GM13977 (cell line): ENCODE measurements around the gene ZNF654.

Experiments
- DNase-seq: peaks from one replicate; pipeline ENCODE4 v3.0.0; 2012; ENCODE audit warnings: low spot score
- in situ Hi-C: fragments of 300-500 bp; cut with MboI; formaldehyde crosslinking; loops from one replicate; pipeline ENCODE4 v1.12.0; 2022; ENCODE audit warnings: low sequenced_read_pairs, low pct_unique_long_range_greater_than_20kb, mixed read lengths, inconsistent platforms; ENCODE audit not compliant: unreplicated experiment
- TF ChIP-seq, protein P1 (sequence below): IDR thresholded peaks from 2 replicates; pipeline ENCODE4 v1.5.1; 2012; ENCODE audit warnings: mild to moderate bottlenecking, control low read depth; ENCODE audit not compliant: insufficient read depth; ENCODE audit errors: extremely low read depth, missing control alignments

ZNF654 gene

DNA sequence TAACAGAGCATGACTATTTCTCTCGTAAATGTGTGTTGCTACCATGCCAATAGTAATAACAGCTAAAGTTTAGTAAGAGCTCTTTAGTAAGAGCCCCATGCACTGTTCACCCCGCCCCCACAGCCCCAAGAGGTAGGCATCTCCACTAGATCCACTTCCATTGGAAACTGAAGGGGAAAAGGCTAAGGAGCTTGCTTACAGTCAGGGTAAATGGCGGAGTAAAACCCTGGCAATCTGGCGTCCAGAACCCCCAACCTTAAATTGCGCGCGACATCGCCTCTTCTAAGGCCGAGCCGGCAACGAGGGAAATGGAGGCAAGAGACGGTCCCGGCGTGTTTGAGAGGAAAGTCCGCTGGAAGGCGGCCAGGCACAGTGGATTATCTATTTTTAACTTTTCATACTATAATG is 90.0 kb downstream of the ZNF654 start:
- peak; percentile 20 for DNase-seq
- in situ Hi-C loops = no loop called here
- TF ChIP-seq, protein P1, sequence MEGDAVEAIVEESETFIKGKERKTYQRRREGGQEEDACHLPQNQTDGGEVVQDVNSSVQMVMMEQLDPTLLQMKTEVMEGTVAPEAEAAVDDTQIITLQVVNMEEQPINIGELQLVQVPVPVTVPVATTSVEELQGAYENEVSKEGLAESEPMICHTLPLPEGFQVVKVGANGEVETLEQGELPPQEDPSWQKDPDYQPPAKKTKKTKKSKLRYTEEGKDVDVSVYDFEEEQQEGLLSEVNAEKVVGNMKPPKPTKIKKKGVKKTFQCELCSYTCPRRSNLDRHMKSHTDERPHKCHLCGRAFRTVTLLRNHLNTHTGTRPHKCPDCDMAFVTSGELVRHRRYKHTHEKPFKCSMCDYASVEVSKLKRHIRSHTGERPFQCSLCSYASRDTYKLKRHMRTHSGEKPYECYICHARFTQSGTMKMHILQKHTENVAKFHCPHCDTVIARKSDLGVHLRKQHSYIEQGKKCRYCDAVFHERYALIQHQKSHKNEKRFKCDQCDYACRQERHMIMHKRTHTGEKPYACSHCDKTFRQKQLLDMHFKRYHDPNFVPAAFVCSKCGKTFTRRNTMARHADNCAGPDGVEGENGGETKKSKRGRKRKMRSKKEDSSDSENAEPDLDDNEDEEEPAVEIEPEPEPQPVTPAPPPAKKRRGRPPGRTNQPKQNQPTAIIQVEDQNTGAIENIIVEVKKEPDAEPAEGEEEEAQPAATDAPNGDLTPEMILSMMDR = no peak

DNA sequence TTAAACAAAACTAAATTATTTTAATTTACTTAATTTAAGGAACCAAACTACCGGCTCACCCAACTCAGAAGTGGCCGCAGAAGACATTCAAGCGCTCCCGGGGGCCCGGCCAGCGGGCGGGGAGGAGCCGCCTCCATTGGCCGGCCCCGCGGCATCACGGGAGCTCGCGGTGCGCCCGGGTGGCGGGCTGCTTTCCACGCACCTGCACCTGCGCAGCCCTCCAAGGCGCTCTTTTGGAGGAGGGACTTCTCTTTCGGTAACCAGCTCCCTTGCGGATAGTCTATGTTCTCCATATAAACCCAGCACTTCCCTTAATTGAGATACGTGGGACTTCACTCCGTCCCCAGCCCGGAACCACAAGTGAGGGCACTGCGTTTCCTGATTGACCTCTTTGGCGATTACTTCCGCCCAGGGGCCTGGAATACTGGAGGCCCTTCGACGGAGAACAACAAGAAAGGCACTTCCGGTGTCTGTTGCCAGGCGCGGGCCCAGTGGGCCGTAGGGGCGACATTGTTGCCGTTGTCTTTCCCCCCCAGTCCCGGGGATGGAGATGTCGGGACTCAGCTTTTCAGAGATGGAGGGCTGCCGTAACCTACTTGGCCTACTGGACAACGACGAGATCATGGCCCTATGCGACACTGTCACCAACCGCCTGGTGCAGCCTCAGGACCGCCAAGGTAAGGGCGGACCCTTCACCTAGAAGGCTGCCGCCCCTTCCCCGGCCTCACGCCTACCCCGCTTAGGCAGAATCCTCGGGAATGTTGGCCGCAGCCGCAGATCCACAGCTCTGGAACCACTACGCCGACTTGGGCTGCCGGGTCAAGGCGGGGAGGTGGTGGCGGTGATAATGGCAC is 90.7 kb downstream of the ZNF654 start, which contains the start of gene C3orf38:
C3orf38 (plus strand) TSS at position 451 of the 854 bp plus-strand sequence; CDS start at position 545, 94 bp downstream.
- in situ Hi-C loops = no loop called here
- TF ChIP-seq, protein P1 = no peak
- peak; percentile 82 for DNase-seq

DNA sequence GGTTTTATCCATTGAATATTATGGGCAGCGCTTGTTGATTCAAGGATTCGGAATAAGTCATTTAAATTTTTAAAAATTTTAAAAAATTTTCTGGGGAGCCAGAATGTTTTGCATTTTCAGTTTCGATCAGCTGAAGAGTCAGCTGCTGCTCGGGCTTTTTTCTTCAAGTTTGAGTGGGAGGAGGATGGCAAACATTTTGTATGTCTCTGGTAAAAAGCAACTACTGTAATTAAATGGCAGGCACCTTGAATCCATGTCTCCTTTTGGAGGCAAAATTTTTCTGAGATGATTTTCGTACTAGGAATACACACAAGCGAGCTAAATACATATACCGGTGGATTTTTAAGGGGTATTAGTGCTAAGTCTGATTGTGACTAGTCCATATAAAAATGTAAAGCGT is 91.3 kb downstream of the ZNF654 start:
- peak; percentile 58 for DNase-seq
- in situ Hi-C loops = no loop called here

DNA sequence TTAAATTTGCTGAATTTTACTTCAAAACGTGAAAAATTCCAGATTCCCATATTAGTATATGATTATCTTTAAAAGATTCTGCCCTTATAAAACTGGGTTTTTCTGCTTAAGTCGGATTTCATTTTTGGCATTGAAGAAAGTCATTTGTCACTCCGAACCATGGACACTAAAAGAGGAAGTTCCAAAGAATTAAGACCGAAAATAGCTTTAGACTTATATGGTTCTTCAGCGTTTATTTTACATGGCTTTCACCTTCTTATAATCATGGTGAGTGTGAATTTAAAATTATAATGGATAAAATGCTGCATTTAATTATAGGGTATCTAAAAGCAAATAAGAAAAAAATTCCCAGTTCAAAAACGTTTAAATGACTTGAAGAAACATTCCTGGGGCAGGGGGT is 91.8 kb downstream of the ZNF654 start:
- in situ Hi-C loops = no loop called here
- DNase-seq = peak; percentile 22

More for the DNA sequence above, 91.3 kb downstream of the ZNF654 start:
- TF ChIP-seq, protein P1 = no peak

DNA sequence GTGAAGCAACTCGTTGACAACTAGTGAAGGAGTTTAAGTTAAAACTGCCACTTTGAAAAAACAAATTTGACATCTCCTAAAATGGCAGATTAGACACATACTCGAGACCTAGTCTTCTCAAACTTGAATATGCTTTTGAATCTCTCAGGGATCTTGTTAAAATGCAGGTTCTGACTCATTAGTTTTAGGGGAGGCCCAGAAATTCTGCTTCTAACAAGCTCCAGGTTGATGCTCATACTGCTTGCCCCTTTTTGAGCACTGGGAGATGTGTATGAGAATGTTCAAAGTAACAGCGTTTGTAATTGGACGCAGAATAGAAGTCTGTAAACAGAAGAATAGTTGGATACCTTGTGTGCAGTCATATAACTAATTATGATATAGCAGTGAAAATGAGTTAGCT is 92.3 kb downstream of the ZNF654 start:
- TF ChIP-seq, protein P1 = no peak
- in situ Hi-C loops = no loop called here
- peak; percentile 20 for DNase-seq

More for the DNA sequence above, 91.8 kb downstream of the ZNF654 start:
- TF ChIP-seq, protein P1 = no peak

DNA sequence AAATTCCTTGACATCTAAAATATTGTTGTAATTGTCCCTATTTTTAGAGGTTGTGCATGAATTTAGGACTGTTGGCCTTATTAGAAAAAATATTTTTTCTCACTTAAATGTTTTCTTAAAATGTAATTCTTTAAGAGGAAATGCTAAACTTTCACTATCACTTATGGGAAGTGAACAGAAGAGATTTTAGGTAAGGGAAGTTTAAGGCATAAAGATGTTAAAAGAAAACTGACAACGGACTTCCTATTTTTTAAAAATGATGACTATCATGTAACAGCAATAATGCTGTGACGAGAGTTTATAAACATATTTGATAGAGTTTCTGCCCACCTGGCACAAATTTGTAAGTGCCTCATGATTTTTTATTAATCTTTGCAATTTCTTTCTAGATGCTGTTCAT is 93.8 kb downstream of the ZNF654 start:
- TF ChIP-seq, protein P1 = no peak
- in situ Hi-C loops = no loop called here
- DNase-seq = no peak
